ENCODE data around the gene MCEE. TPM values are rescaled to one million over a fixed set of nuclear protein-coding genes. Genes with fewer than 3 reads are reported as not detected.

The MCEE gene
- total RNA-seq, 3 donors from 2014 or later: 18.2 to 22.8 (median 19.1) TPM

DNA sequence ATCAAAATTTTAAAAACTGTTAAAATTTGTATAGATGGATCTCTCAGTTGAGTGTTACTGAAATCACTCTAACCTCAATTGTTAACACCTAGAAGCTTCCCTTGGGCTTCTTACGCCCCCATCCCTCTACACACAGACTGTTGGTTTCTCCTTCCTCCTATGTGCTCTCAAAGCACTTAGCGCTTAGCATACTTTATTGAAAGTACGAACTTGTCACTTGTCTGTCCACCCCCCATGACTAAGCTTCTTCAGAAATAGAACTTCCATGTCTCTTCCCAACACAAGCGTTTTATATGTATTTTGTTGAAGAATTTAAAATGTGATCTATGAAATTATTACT is 846 bp upstream of the MCEE start:
- no peaks in the 10 kb centered on the region for H3K36me3 ChIP-seq (ENCODE audit: low read depth)
- DNase-seq (no peak), ATAC-seq (no peak)
- H3K4me3 ChIP-seq: peak overlapping the region; percentile 93
- intact Hi-C loops (cut with DNase I, micrococcal nuclease): no loop called here
- TF ChIP-seq, protein P1, sequence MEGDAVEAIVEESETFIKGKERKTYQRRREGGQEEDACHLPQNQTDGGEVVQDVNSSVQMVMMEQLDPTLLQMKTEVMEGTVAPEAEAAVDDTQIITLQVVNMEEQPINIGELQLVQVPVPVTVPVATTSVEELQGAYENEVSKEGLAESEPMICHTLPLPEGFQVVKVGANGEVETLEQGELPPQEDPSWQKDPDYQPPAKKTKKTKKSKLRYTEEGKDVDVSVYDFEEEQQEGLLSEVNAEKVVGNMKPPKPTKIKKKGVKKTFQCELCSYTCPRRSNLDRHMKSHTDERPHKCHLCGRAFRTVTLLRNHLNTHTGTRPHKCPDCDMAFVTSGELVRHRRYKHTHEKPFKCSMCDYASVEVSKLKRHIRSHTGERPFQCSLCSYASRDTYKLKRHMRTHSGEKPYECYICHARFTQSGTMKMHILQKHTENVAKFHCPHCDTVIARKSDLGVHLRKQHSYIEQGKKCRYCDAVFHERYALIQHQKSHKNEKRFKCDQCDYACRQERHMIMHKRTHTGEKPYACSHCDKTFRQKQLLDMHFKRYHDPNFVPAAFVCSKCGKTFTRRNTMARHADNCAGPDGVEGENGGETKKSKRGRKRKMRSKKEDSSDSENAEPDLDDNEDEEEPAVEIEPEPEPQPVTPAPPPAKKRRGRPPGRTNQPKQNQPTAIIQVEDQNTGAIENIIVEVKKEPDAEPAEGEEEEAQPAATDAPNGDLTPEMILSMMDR (IDR thresholded peaks at IDR 0.05): no peak
- H3K4me1 ChIP-seq (ENCODE audit: low read depth): peaks cover 23% of the 10 kb centered on the region
- no peaks in the 10 kb centered on the region for H3K9me3 ChIP-seq

DNA sequence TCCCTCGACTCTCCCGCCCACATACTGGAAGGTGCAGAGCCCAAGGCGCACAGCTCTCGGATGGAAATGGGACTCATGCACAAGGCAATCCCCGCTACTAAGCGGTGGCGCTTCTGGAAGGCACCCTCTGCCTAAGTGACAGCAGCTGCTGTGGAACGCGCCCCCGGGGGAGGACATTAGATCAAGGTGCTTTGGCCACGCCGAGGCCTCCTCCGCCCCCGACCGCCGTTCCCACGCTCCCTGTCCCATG is 202 bp downstream of the MCEE start:
- H3K4me1 ChIP-seq (ENCODE audit: low read depth): peaks cover 23% of the 10 kb centered on the region
- no peaks in the 10 kb centered on the region for H3K9me3 ChIP-seq
- intact Hi-C loops (cut with DNase I, micrococcal nuclease): no loop called here
- DNase-seq (no peak), ATAC-seq (peak; percentile 74)
- TF ChIP-seq, protein P1 (IDR thresholded peaks at IDR 0.05): no peak
- H3K4me3 ChIP-seq: peak overlapping the region; percentile 93
- H3K36me3 ChIP-seq (ENCODE audit: low read depth): no peaks in the 10 kb centered on the region

DNA sequence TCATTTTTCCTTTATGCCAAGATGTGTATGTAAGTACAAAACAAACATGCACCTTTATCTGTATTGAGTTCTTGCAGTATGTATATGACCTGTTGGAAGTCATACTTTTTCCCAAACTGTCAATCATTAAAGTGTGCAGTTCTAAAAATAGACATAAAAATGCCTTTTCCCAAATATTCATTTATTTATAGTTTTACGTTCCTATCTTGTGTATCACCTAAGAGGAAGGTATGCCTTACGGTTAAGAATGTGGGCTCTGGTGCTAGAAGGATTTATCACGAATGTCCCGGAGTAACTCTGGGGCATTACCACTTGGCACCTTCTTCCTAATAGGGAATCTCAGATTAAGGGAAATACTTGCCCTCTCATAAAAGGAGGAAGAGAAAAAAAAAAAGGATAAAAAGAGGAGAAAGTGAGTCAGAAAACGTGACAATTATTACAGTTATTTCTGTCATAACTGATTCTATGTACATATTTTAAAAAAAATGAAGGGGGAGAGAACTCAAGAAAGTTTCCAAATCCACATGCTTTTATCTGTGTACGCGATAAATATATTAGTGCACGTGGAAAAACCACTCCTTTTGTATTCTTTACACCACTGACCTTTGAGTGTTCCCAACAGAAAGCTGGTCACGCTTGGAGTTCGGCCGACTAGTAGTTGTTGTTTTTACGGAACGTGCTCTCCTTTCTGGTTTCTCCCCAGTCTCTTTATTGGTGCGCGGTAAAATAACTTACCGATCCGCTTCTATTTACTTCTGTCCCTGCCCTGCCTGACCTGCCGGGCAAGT is 721 bp downstream of the MCEE start:
- Histone ChIP-seq H3K4me1 (ENCODE audit: low read depth) (peaks cover 23% of the 10 kb centered on the region), H3K36me3 (ENCODE audit: low read depth) (no peaks in the 10 kb centered on the region), H3K9me3 (no peaks in the 10 kb centered on the region), H3K4me3 (peak overlapping the region; percentile 93)
- no peak for ATAC-seq
- intact Hi-C loops (cut with DNase I, micrococcal nuclease): no loop called here
- TF ChIP-seq, protein P1 (IDR thresholded peaks at IDR 0.05): no peak
- DNase-seq: no peak

DNA sequence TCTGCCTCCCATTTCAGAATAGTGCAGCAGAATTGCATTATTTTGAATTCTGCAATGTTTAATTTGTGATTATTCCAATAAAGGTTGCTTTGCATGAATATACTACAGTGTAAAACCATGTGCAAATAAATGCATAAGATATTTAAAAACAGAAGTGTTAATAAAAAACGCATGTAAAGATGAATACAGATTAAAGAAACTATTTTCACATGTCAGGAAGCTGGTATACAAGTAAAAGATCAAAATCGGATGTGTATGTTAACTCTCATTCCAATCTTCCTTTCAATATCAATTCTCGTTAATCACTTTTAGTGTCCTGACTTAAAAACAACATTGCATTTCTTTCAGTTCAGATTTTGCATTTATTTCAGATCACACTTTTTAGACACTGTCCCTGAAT is 3.1 kb downstream of the MCEE start:
- no peak for ATAC-seq
- H3K36me3 ChIP-seq (ENCODE audit: low read depth): no peaks in the 10 kb centered on the region

DNA sequence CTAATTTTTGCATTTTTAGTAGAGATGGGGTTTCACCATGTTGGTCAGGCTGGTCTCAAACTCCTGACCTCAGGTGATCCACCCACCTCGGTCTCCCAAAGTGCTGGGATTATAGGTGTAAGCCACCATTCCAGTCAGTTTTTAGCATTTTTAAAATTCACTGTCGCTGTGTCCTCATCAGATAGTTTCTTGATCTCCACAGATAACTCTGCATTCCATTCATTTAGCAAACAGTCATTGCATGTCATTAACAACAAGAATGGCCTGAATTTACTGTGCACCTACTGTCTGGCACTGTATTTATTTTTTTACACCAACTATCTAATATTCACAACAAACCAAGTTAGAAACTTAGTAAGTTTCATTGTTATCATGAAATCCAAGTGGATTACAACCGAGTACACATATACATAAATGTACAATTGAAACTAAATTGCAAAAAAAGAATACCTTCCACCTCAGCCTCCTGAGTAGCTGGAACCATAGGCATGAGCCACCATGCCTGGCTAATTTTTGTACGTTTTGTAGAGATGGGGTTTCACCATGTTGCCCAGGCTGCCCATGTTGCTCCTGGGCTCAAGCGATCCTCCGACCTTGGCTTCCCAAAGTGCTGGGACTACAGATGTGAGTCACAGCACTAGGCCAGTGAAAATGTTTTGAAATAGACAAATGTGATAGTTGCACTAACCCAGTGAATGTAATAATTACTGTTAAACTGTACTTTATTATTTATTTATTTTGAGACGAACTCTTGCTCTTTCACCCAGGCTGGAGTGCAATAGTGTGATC is 4.3 kb downstream of the MCEE start:
- DNase-seq (no peak), ATAC-seq (no peak)

More for the DNA sequence above, 3.1 kb downstream of the MCEE start:
- Histone ChIP-seq H3K4me1 (ENCODE audit: low read depth) (peaks cover 16% of the 10 kb centered on the region), H3K9me3 (no peaks in the 10 kb centered on the region), H3K4me3 (no peak overlapping the region)
- intact Hi-C loops (cut with DNase I, micrococcal nuclease): no loop called here
- TF ChIP-seq, protein P1 (IDR thresholded peaks at IDR 0.05): no peak
- DNase-seq: no peak

More for the DNA sequence above, 4.3 kb downstream of the MCEE start:
- TF ChIP-seq, protein P1 (IDR thresholded peaks at IDR 0.05): no peak
- Histone ChIP-seq H3K36me3 (ENCODE audit: low read depth) (no peaks in the 10 kb centered on the region), H3K9me3 (no peaks in the 10 kb centered on the region), H3K4me3 (no peak overlapping the region), H3K4me1 (ENCODE audit: low read depth) (peaks cover 6% of the 10 kb centered on the region)
- intact Hi-C loops (cut with DNase I, micrococcal nuclease): no loop called here

Measured in mucosa of descending colon (tissue), 3 donors.